NB4 (cell line): ENCODE results near the gene ADGRA1.

Experiments
- MYC ChIP-seq: IDR thresholded peaks from 2 replicates; pipeline ENCODE4 v1.6.1; 2011; ENCODE audit warnings: low read depth, low read length
- TF ChIP-seq, protein P1 (sequence below): IDR thresholded peaks from one replicate; pipeline ENCODE4 v1.5.1; 2012; ENCODE audit warnings: low read depth, low read length

- TF ChIP-seq MYC, result no peak
- TF ChIP-seq, protein P1, sequence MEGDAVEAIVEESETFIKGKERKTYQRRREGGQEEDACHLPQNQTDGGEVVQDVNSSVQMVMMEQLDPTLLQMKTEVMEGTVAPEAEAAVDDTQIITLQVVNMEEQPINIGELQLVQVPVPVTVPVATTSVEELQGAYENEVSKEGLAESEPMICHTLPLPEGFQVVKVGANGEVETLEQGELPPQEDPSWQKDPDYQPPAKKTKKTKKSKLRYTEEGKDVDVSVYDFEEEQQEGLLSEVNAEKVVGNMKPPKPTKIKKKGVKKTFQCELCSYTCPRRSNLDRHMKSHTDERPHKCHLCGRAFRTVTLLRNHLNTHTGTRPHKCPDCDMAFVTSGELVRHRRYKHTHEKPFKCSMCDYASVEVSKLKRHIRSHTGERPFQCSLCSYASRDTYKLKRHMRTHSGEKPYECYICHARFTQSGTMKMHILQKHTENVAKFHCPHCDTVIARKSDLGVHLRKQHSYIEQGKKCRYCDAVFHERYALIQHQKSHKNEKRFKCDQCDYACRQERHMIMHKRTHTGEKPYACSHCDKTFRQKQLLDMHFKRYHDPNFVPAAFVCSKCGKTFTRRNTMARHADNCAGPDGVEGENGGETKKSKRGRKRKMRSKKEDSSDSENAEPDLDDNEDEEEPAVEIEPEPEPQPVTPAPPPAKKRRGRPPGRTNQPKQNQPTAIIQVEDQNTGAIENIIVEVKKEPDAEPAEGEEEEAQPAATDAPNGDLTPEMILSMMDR, result no peak
Measured at GRCh38 chr10:133042816-133043215, 44.9 kb upstream of the ADGRA1 start.
